IMR-90 (cell line): Measurements from ENCODE around the gene SCPEP1. TPM values are rescaled to one million over a fixed set of nuclear protein-coding genes. Genes with fewer than 3 reads are reported as not detected.

Source experiments
- ATAC-seq: fragments of 200-7000 bp; cut with Tn5 transposase; 2 replicates; pipeline ENCODE4 v1.9.1; 2020; ENCODE audit warnings: low read depth, mild to moderate bottlenecking, moderate library complexity
- BruUV-seq: library from RNA; stranded (reverse); fragments of 400-500 nt; replicated peaks from 2 replicates; lab custom pipeline; 2021; lab: Mats Ljungman, UMichigan
- CTCF ChIA-PET: fragments of 300-600 bp; formaldehyde crosslinking; extraction: SDS; loops from one replicate; lab custom pipeline; 2021; ENCODE audit warnings: antibody characterized with exemption; lab: Yijun Ruan, JAX
- POLR2A ChIA-PET: fragments of 300-600 bp; sonication (Branson Sonifier 250); formaldehyde crosslinking; loops from one replicate; lab custom pipeline; 2022; ENCODE audit warnings: antibody characterized with exemption; ENCODE audit not compliant: unreplicated experiment; lab: Charles Lee
- DNase-seq: peaks from one replicate; pipeline ENCODE4 v3.0.0; 2013
- H2AFZ ChIP-seq: replicated peaks from 2 replicates; pipeline ENCODE3; 2013; ENCODE audit warnings: low read length, mild to moderate bottlenecking; ENCODE audit not compliant: poor library complexity
- H2AK5ac ChIP-seq: 2 replicates; pipeline ENCODE4 v1.6.1; 2013; ENCODE audit warnings: low read depth, low read length, inconsistent platforms
- H2AK9ac ChIP-seq: replicated peaks from 2 replicates; pipeline ENCODE3; 2013; ENCODE audit warnings: mild to moderate bottlenecking, low read depth, low read length, moderate library complexity; ENCODE audit not compliant: poor library complexity
- H2BK120ac ChIP-seq: 2 replicates; pipeline ENCODE4 v1.6.1; 2013; ENCODE audit warnings: low read depth, low read length, inconsistent platforms
- H2BK15ac ChIP-seq: 3 replicates; pipeline ENCODE4 v1.6.1; 2013; ENCODE audit warnings: low read depth, low read length, inconsistent platforms
- H2BK20ac ChIP-seq: 2 replicates; pipeline ENCODE4 v1.6.1; 2013; ENCODE audit warnings: low read depth, mild to moderate bottlenecking, inconsistent platforms, low read length, moderate library complexity
- H2BK5ac ChIP-seq: 2 replicates; pipeline ENCODE4 v1.6.1; 2013; ENCODE audit warnings: mild to moderate bottlenecking, low read depth, low read length, inconsistent platforms; ENCODE audit not compliant: poor library complexity, severe bottlenecking
- H3K14ac ChIP-seq: replicated peaks from 2 replicates; pipeline ENCODE4 v1.6.1; 2013; ENCODE audit warnings: low read depth, low read length, inconsistent platforms
- H3K18ac ChIP-seq: 2 replicates; pipeline ENCODE4 v1.6.1; 2013; ENCODE audit warnings: low read depth, low read length, control low read depth
- H3K23ac ChIP-seq: 2 replicates; pipeline ENCODE4 v1.6.1; 2013; ENCODE audit warnings: low read depth, low read length, inconsistent platforms
- H3K27ac ChIP-seq: 2 replicates; pipeline ENCODE4 v1.5.1; 2013; ENCODE audit warnings: mild to moderate bottlenecking, control low read depth, low read length; ENCODE audit not compliant: insufficient read depth
- H3K27me3 ChIP-seq: 2 replicates; pipeline ENCODE4 v1.6.1; 2013; ENCODE audit warnings: low read length; ENCODE audit not compliant: control insufficient read depth, insufficient read depth
- H3K36me3 ChIP-seq: 2 replicates; pipeline ENCODE4 v1.6.1; 2013; ENCODE audit warnings: low read length, mixed read lengths; ENCODE audit not compliant: control insufficient read depth, insufficient read depth
- H3K4ac ChIP-seq: 2 replicates; pipeline ENCODE4 v1.6.1; 2013; ENCODE audit warnings: low read depth, low read length, inconsistent platforms
- H3K4me1 ChIP-seq: 2 replicates; pipeline ENCODE4 v1.6.1; 2013; ENCODE audit warnings: low read length, mixed read lengths; ENCODE audit not compliant: control insufficient read depth, insufficient read depth
- H3K4me2 ChIP-seq: 2 replicates; pipeline ENCODE4 v1.6.1; 2013; ENCODE audit warnings: low read depth, mild to moderate bottlenecking, control low read depth, low read length, moderate library complexity
- H3K4me3 ChIP-seq: 2 replicates; pipeline ENCODE4 v1.5.1; 2013; ENCODE audit warnings: low read depth, mild to moderate bottlenecking, control low read depth, low read length, moderate library complexity; ENCODE audit not compliant: insufficient read depth
- H3K56ac ChIP-seq: 2 replicates; pipeline ENCODE4 v1.6.1; 2013; ENCODE audit warnings: low read length, inconsistent platforms; ENCODE audit not compliant: insufficient read depth; ENCODE audit errors: extremely low read depth
- H3K79me1 ChIP-seq, 2 experiments: 2 replicates each; pipeline ENCODE4 v1.6.1; 2013; ENCODE audit warnings: low read length in 2 of 2, inconsistent platforms in 1 of 2, low read depth in 1 of 2
- H3K9ac ChIP-seq: 2 replicates; pipeline ENCODE4 v1.6.1; 2013; ENCODE audit warnings: low read depth, low read length, control low read depth
- H3K9me1 ChIP-seq: 2 replicates; pipeline ENCODE4 v1.6.1; 2013; ENCODE audit warnings: low read length, inconsistent platforms; ENCODE audit not compliant: insufficient read depth
- H3K9me3 ChIP-seq: 2 replicates; pipeline ENCODE4 v1.6.1; 2013; ENCODE audit warnings: low read length; ENCODE audit not compliant: control insufficient read depth, insufficient read depth
- H4K20me1 ChIP-seq: 2 replicates; pipeline ENCODE4 v1.6.1; 2013; ENCODE audit warnings: low read length, inconsistent platforms; ENCODE audit not compliant: insufficient read depth
- H4K5ac ChIP-seq: 2 replicates; pipeline ENCODE4 v1.6.1; 2013; ENCODE audit warnings: mild to moderate bottlenecking, low read depth, low read length, control low read depth
- H4K8ac ChIP-seq, 2 experiments: 2 replicates each; pipeline ENCODE4 v1.6.1; 2013; ENCODE audit warnings: low read depth in 2 of 2, low read length in 2 of 2, control low read depth in 1 of 2, inconsistent platforms in 1 of 2
- H4K91ac ChIP-seq: 2 replicates; pipeline ENCODE4 v1.6.1; 2013; ENCODE audit warnings: low read depth, low read length, inconsistent platforms; ENCODE audit not compliant: insufficient read depth
- BHLHE40 ChIP-seq: fragments of 150-350 bp; IDR thresholded peaks from 2 replicates; pipeline ENCODE4 v1.6.1; 2016; ENCODE audit warnings: mild to moderate bottlenecking, low read depth, low read length
- CEBPB ChIP-seq: IDR thresholded peaks from 2 replicates; pipeline ENCODE4 v1.6.1; 2012; ENCODE audit warnings: low read depth, low read length, improper control_type of control experiment
- FOS ChIP-seq: fragments of 150-350 bp; IDR thresholded peaks from 2 replicates; pipeline ENCODE4 v1.6.1; 2016; ENCODE audit warnings: low read depth, low read length
- MAFK ChIP-seq: IDR thresholded peaks from 2 replicates; pipeline ENCODE4 v1.6.1; 2012; ENCODE audit warnings: low read depth, low read length, improper control_type of control experiment
- MAZ ChIP-seq: IDR thresholded peaks from 2 replicates; pipeline ENCODE4 v1.6.1; 2012; ENCODE audit warnings: low read depth, mild to moderate bottlenecking, low read length, improper control_type of control experiment, moderate library complexity, borderline replicate concordance
- MXI1 ChIP-seq: IDR thresholded peaks from 2 replicates; pipeline ENCODE4 v1.6.1; 2012; ENCODE audit warnings: low read depth, mild to moderate bottlenecking, low read length, moderate library complexity, borderline replicate concordance
- NFE2L2 ChIP-seq: fragments of 150-350 bp; IDR thresholded peaks from 2 replicates; pipeline ENCODE4 v1.6.1; 2016; ENCODE audit warnings: low read depth, mild to moderate bottlenecking, low read length
- POLR2A ChIP-seq: IDR thresholded peaks from 2 replicates; pipeline ENCODE4 v1.6.1; 2012; ENCODE audit warnings: mild to moderate bottlenecking, low read depth, low read length
- RAD21 ChIP-seq: IDR thresholded peaks from 2 replicates; pipeline ENCODE4 v1.6.1; 2012; ENCODE audit warnings: low read length, improper control_type of control experiment
- RCOR1 ChIP-seq: IDR thresholded peaks from 2 replicates; pipeline ENCODE4 v1.6.1; 2012; ENCODE audit warnings: mild to moderate bottlenecking, low read length, improper control_type of control experiment; ENCODE audit not compliant: insufficient replicate concordance
- RFX5 ChIP-seq: IDR thresholded peaks from 2 replicates; pipeline ENCODE4 v1.8.0; 2012; ENCODE audit warnings: low read depth, mild to moderate bottlenecking, low read length, moderate library complexity
- SMC3 ChIP-seq: fragments of 150-350 bp; IDR thresholded peaks from 2 replicates; pipeline ENCODE4 v1.6.1; 2016; ENCODE audit warnings: low read depth, mild to moderate bottlenecking, antibody characterized with exemption, low read length, moderate library complexity
- WGBS, 2 experiments: methylation state at CpG; one replicate each; pipeline versions ENCODE4 v1.1.5 to v1.1.7; 2013; ENCODE audit warnings: missing lambda C conversion rate in 2 of 2; ENCODE audit not compliant: insufficient read length in 1 of 2; ENCODE audit errors: extremely low coverage in 2 of 2; 5-methylcytosine and 5-hydroxymethylcytosine counted together
- dilution Hi-C: fragments of 300-500 bp; cut with HindIII; formaldehyde crosslinking; loops from one replicate; pipeline ENCODE4 v1.14.3; 2018; ENCODE audit warnings: low sequenced_read_pairs; ENCODE audit not compliant: unreplicated experiment
- in situ Hi-C: fragments of 300-500 bp; cut with MboI; formaldehyde crosslinking; loops from 3 replicates; pipeline ENCODE4 v1.14.3; 2019; ENCODE audit warnings: low sequenced_read_pairs, inconsistent platforms, mixed read lengths
- intact Hi-C: fragments of 100-400 bp; cut with micrococcal nuclease; formaldehyde crosslinking; loops from 2 replicates; pipeline ENCODE4 v1.10.0; 2022
- polyA plus RNA-seq, 3 experiments: library from polyadenylated mRNA; depleted of rRNA; stranded (reverse); fragments of >200 nt; gene quantifications; 2 replicates each; pipeline ENCODE4 v1.2.3, GENCODE V29; 2012; ENCODE audit warnings: low replicate concordance in 1 of 3
- total RNA-seq: library from RNA; depleted of rRNA; stranded (reverse); fragments of >200 nt; gene quantifications from 2 replicates; pipeline ENCODE4 v1.2.3, GENCODE V29; 2012
- TF ChIP-seq, protein P1 (sequence below): fragments of 150-350 bp; IDR thresholded peaks from 2 replicates; pipeline ENCODE4 v1.6.1; 2016; ENCODE audit warnings: low read depth, mild to moderate bottlenecking, low read length, moderate library complexity, borderline replicate concordance
- TF ChIP-seq, protein P2 (sequence below): conservative IDR thresholded peaks from 2 replicates; pipeline ENCODE4 v1.5.1; 2012; ENCODE audit warnings: mild to moderate bottlenecking, low read depth, low read length, improper control_type of control experiment
- TF ChIP-seq, protein P3 (sequence below): fragments of 150-350 bp; IDR thresholded peaks from 2 replicates; pipeline ENCODE4 v1.6.1; 2017; ENCODE audit warnings: mild to moderate bottlenecking, antibody characterized with exemption, low read length, low read depth

The SCPEP1 gene
- total and polyA plus RNA-seq, 2 of the 4 experiments (the other 2 are of a cell fraction), result 16.5 to 32.1 TPM

DNA sequence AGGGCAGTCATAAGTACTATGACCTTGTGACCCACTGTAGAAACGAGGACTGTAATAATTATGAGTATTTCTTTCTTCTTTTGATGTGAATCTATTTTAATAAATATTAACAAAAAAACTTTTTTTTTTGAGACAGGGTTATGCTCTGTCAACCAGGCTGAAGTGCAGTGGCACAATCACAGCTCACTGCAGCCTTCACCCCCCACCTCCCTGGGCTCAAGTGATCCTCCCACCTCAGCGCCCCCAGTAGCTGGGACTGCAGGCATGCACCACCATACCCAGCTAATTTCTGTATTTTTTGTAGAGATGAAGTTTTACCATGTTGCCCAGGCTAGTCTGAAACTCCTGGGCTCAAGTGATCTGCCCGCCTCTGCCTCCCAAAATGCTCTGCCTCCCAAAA is 32.6 kb downstream of the SCPEP1 start:
- no peak for ATAC-seq
- dilution Hi-C loops, result no loop called here

More for the DNA sequence above, 32.6 kb downstream of the SCPEP1 start:
- Histone ChIP-seq H3K4ac (no peak overlapping the region), H2AK9ac (no peak overlapping the region), H2AFZ (no peak overlapping the region), H3K23ac (no peak overlapping the region), H3K4me2 (no peak overlapping the region), H4K5ac (no peak overlapping the region), H3K9me3 (no peaks in the 10 kb centered on the region), H3K79me1 (no peaks in the 10 kb centered on the region), H3K56ac (no peak overlapping the region), H3K27ac (no peak overlapping the region), H2AK5ac (no peak overlapping the region), H3K36me3 (no peaks in the 10 kb centered on the region), H2BK120ac (no peak overlapping the region), H3K14ac (no peak overlapping the region), H2BK5ac (no peak overlapping the region), H4K20me1 (no peaks in the 10 kb centered on the region), H3K9ac (no peak overlapping the region), H3K27me3 (peaks cover 3% of the 10 kb centered on the region; the same call in 1 of the 2 replicates), H2BK20ac (no peak overlapping the region), H3K18ac (no peak overlapping the region), H4K8ac (no peak overlapping the region), H3K4me3 (no peak overlapping the region), H4K91ac (no peak overlapping the region), H3K4me1 (no peaks in the 10 kb centered on the region), H2BK15ac (no peak overlapping the region), H3K9me1 (no peaks in the 10 kb centered on the region)
- ChIA-PET CTCF (interaction anchor here (0.6 to 1.1 kb wide), 4 partner anchors 21 to 532 kb away, joined by 3 to 7 read pairs (median 3); no protein-coding TSS in a partner anchor), POLR2A (no interaction called here)
- intact Hi-C loops, result loop anchor here (5.0 kb wide), 1 partner anchor 193 kb away; no protein-coding TSS in a partner anchor
- no TSS peak for BruUV-seq
- in situ Hi-C loops, result no loop called here
- DNase-seq, result no peak
- TF ChIP-seq RFX5 (no peak), NFE2L2 (no peak), MAFK (no peak), CEBPB (no peak), FOS (no peak), MAZ (no peak), RAD21 (no peak), BHLHE40 (no peak), MXI1 (no peak), POLR2A (no peak), RCOR1 (no peak), SMC3 (no peak)
- TF ChIP-seq, protein P1, sequence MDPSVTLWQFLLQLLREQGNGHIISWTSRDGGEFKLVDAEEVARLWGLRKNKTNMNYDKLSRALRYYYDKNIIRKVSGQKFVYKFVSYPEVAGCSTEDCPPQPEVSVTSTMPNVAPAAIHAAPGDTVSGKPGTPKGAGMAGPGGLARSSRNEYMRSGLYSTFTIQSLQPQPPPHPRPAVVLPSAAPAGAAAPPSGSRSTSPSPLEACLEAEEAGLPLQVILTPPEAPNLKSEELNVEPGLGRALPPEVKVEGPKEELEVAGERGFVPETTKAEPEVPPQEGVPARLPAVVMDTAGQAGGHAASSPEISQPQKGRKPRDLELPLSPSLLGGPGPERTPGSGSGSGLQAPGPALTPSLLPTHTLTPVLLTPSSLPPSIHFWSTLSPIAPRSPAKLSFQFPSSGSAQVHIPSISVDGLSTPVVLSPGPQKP, result no peak
- TF ChIP-seq, protein P2, sequence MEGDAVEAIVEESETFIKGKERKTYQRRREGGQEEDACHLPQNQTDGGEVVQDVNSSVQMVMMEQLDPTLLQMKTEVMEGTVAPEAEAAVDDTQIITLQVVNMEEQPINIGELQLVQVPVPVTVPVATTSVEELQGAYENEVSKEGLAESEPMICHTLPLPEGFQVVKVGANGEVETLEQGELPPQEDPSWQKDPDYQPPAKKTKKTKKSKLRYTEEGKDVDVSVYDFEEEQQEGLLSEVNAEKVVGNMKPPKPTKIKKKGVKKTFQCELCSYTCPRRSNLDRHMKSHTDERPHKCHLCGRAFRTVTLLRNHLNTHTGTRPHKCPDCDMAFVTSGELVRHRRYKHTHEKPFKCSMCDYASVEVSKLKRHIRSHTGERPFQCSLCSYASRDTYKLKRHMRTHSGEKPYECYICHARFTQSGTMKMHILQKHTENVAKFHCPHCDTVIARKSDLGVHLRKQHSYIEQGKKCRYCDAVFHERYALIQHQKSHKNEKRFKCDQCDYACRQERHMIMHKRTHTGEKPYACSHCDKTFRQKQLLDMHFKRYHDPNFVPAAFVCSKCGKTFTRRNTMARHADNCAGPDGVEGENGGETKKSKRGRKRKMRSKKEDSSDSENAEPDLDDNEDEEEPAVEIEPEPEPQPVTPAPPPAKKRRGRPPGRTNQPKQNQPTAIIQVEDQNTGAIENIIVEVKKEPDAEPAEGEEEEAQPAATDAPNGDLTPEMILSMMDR, result no peak
- TF ChIP-seq, protein P3, sequence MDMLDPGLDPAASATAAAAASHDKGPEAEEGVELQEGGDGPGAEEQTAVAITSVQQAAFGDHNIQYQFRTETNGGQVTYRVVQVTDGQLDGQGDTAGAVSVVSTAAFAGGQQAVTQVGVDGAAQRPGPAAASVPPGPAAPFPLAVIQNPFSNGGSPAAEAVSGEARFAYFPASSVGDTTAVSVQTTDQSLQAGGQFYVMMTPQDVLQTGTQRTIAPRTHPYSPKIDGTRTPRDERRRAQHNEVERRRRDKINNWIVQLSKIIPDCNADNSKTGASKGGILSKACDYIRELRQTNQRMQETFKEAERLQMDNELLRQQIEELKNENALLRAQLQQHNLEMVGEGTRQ, result no peak
- WGBS, 2 experiments, result no CpG with 5 or more reads among the region's 3 CpGs
